HG03108 (cell line): Measurements from ENCODE around the gene GDE1.

Experiments
- ATAC-seq: cut with Tn5 transposase; IDR thresholded peaks from one replicate; pipeline ENCODE4 v1.9.1; 2021; ENCODE audit warnings: moderate library complexity; ENCODE audit not compliant: unreplicated experiment

Gene GDE1

GRCh38 chr16:19524616-19525384 is 2.9 kb upstream of the GDE1 start:
- ATAC-seq: no peak

- ATAC-seq: no peak
Observed at GRCh38 chr16:19524356-19524615, 2.4 kb upstream of the GDE1 start.

- ATAC-seq: peak; percentile 74
Observed at GRCh38 chr16:19523559-19524355, 1.9 kb upstream of the GDE1 start, which contains the start of gene CCP110. Gene CCP110, plus strand, starts transcription at chr16:19523942. Its CDS starts 3,940 bp downstream, at chr16:19527882.

GRCh38 chr16:19523184-19523558 is 1.3 kb upstream of the GDE1 start:
- no peak for ATAC-seq

GRCh38 chr16:19522760-19523159 is 862 bp upstream of the GDE1 start:
- no peak for ATAC-seq

- no peak for ATAC-seq
Observed at GRCh38 chr16:19522397-19522732, 467 bp upstream of the GDE1 start.

GRCh38 chr16:19520861-19521331 is 1.0 kb downstream of the GDE1 start:
- no peak for ATAC-seq

GRCh38 chr16:19518388-19518787 is 3.5 kb downstream of the GDE1 start:
- no peak for ATAC-seq

- no peak for ATAC-seq
Observed at GRCh38 chr16:19517424-19518089, 4.3 kb downstream of the GDE1 start.

GRCh38 chr16:19515757-19516156 is 6.1 kb downstream of the GDE1 start:
- no peak for ATAC-seq

- ATAC-seq: no peak
Observed at GRCh38 chr16:19513377-19514053, 8.4 kb downstream of the GDE1 start.

- ATAC-seq: no peak
Observed at GRCh38 chr16:19512297-19512696, 9.6 kb downstream of the GDE1 start.

GRCh38 chr16:19507867-19508266 is 14.0 kb downstream of the GDE1 start:
- ATAC-seq: no peak

GRCh38 chr16:19506965-19507364 is 14.9 kb downstream of the GDE1 start:
- no peak for ATAC-seq

GRCh38 chr16:19505600-19506303 is 16.1 kb downstream of the GDE1 start:
- ATAC-seq: no peak

GRCh38 chr16:19503461-19504075 is 18.3 kb downstream of the GDE1 start:
- ATAC-seq: no peak

- ATAC-seq: no peak
Observed at GRCh38 chr16:19502395-19503131, 19.3 kb downstream of the GDE1 start.

GRCh38 chr16:19499481-19499880 is 22.4 kb downstream of the GDE1 start:
- no peak for ATAC-seq

- ATAC-seq: no peak
Observed at GRCh38 chr16:19499006-19499405, 22.9 kb downstream of the GDE1 start.

- ATAC-seq: no peak
Observed at GRCh38 chr16:19497176-19497575, 24.7 kb downstream of the GDE1 start.
